Occipital lobe (tissue), 2 donors: ENCODE results near the gene HEATR5A. TPM values are rescaled to one million over a fixed set of nuclear protein-coding genes. Genes with fewer than 3 reads are reported as not detected.

Experiments used
- DNase-seq: peaks from one replicate; lab custom pipeline; 2025; lab: John Stamatoyannopoulos, UW
- total RNA-seq: library from RNA; depleted of rRNA; stranded (reverse); fragments of >200 nt; gene quantifications from one replicate; pipeline ENCODE4 v1.2.3, GENCODE V29; 2014

HEATR5A gene
- total RNA-seq, 1 donor from 2014 or later, result 32.3 TPM

DNA sequence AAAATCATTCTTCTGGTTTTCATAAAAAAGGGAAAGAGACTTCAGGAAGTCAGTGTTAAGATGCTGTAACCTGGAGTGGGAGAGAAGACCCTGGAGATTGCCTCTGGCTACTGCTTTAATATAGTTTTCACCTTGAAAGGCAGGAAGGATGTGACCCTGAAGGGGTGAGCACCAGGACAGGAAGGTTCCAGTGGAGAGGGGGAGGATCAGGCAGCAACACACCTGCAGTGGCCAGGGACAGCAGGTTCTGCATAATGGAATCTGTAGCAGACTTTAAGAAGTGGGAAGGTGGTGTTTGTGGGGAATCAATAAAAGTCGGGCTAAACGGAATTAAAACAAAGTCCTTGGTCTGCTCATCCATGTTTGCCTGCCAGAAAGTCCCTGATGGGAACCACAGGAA lies 6.3 kb upstream of the HEATR5A start:
- DNase-seq, result no peak

DNA sequence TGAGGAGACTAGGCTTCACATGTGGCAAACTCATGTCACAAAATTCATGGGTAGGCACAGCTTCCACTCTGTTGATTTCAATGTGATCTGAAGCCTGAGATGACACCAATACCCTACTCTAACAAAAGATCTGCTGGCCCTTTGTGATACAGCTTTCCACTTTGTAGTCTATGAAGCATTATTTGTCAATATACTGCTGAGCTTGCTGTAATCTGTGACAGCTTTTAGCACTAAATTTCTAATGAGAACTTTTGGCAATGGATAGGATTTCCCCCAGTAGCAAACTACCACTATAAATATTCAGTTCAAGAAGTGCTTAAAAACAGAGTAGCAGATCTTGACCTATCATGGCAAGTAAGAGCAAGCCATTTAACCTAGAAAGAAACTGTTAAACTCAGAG lies 5.6 kb upstream of the HEATR5A start:
- DNase-seq, result no peak

DNA sequence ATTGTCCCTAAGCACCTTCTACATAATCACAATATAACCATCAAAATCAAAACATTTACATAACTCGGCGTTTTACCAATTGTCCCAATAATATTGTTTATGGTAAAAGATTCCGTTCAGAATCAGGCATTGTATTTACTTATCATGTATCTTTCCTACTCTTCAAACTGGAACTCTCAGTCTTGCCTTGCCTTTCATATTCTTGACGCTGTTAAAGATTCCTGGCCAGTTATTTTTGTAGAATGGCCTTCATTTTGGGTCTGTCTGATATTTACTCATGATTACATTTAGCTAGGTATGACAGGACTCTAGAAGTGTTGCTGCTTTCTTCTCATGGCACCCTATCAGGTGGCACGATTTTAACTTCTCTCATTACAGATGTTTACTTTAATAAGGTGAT lies 850 bp upstream of the HEATR5A start:
- no peak for DNase-seq

DNA sequence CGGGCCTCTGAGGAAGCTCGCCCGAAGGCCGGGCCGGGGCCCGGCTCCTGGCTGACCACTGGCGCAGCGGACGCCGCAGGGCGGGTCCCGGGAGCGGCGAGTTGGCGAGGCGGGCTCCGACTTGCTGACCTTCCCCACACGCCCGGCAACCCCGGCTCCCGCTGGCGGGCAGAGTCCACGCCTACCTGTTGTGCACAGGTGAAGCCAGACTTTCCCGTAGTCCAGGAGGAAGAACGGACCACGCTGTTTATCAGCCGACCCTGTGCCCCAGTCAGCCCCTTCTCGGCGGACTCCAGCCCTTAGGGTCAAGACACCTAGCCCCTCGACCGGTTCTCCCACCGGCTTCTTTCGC lies 407 bp downstream of the HEATR5A start:
- DNase-seq, result peak; percentile 32

DNA sequence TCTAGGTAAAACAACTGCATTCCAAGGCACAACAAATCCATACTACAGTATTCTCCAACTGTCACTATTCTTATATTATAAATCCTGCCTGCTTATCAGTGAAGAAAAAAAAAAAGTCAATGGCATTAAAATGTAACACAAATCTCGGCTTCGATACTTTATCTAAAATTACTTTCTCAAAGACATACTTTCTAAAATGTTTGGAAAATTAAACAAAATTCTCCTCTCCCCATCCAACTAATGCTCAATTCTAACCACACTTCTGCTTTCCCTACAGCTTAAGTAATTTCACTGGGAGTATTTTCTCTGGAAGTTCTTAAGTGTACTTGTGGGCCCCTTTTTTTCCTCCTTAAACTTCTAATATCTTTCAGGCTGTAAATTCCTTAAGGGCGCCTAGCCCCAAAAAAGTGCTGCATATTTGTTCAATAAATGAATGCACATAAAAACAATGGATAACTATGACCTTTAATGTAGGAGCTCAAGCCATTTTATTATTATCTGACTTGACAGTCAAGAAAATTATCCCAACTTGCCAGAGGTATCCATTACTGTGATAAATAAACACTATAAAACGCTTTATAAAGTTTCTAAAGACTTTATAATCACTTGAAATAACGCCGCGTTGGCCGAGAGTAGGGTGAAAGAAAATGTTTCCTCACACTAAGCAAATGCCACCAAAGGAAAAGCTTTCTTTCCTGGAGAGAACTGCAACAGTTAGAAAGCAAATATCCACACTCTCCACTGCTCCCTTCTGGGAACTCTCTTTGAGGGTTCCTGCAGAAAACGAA lies 977 bp downstream of the HEATR5A start:
- no peak for DNase-seq

DNA sequence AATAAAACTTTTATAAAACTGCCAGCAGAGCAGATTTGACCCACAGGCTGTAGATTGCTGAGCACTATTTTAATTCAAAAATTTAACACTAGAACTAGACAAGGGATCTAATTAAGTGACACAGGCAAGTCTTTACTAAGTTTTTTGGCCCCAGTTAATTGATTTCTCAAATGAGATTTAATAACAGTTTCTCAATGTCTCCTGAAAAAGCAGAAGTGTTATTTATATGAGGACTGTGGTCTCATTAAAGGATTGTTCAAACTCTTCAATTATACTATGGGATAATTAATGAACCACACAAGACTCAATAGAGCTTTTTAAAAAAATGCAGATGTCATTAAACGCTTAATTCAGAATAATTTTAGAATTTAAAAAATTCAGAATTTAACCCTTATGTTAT lies 1.9 kb downstream of the HEATR5A start:
- no peak for DNase-seq

DNA sequence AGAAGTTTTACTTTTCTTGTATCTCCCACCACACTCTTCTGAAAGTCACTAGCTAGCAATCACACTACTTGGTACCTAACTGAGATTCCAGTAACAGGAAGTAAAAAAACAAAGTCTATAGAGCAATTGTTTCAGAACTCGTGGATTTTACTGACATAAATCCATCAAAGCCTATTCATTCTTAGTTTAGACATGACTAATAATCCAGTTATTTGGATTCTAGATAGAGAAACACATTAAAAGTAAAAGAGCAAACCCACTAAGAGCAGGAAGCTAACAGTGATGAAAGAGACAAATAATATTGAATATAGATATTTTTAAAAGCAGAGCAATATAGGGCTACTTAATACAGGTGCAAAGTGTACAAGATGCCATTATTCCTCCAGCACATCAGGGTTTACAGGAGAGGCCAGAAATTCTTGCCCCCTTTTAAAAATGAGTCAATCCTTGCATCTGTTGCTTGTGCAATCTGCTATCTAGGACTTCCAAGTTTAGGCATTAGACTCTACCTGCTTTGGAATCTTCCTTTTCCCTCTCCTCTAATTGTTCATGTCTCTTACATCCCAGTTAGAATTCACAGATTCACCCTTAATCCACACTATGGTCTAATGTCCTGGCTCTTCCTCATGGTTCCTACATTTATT lies 6.0 kb downstream of the HEATR5A start:
- no peak for DNase-seq

DNA sequence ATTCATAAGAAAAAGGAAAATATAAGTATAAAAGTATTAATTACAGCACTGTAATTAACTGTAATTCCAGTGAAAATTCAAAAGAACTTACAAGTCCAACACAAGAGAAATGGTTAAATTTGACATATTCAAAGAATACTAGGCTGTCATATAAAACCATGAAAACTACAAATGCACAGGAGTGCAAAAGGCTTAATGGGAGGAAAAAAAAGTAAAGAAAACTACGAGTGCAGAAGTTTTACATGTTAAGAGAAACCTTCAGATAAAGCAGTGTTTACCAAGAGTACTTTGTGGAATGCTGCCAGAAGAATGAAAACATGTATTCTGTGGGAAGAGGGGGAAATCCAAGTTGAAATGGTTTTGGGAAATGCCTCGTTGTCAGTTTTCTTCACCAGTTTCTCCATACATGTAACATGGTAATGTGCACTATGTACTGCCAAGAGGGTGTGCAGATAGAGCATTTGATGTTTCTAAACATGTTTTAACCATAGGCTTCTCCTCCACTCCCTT lies 9.1 kb downstream of the HEATR5A start:
- DNase-seq, result no peak

DNA sequence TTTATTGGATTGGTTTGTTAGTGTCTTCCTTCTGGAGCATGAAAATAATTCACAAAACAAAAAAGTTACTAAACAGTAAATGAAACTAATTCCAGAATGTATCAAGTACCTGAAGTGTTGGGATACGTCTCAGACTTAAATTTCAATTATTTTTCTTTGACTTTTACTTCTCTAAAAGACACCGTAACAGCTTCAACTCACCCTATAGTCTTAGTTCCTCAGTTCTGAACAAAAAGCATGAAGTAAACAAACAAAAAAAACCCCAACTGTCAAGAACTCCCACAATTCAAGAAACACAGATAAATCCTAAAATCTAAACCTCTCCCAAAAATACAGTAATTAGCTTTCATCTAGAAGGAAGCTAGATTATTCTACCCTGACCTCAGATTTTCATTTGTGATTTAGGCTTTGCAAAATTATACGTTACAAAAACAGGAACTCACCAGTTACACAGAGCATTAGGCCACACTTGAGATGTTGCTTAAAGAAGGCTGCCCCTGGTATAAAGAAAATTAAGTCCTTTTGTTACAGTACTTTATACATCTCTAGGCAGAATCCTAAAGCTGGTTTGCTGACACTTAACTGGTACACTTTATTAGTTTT lies 10.2 kb downstream of the HEATR5A start:
- DNase-seq, result no peak

DNA sequence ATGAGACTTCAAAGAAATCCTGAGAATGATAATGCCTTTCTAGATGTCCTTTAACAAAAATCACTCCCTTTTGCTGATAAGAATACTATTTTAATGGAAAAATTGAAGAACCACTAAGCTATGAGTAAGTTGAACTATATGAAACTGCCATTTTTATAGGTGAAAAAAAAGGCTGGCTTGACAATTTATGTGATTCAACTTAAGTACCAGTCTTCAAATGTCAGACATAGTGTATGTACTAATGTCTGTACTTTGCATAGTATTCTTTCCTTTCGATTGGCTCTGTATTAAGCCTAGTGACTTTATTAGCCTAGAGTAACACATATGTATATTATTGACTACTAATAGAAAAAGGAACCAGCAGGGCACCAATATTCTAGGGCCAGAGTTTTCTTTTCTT lies 11.9 kb downstream of the HEATR5A start:
- no peak for DNase-seq

DNA sequence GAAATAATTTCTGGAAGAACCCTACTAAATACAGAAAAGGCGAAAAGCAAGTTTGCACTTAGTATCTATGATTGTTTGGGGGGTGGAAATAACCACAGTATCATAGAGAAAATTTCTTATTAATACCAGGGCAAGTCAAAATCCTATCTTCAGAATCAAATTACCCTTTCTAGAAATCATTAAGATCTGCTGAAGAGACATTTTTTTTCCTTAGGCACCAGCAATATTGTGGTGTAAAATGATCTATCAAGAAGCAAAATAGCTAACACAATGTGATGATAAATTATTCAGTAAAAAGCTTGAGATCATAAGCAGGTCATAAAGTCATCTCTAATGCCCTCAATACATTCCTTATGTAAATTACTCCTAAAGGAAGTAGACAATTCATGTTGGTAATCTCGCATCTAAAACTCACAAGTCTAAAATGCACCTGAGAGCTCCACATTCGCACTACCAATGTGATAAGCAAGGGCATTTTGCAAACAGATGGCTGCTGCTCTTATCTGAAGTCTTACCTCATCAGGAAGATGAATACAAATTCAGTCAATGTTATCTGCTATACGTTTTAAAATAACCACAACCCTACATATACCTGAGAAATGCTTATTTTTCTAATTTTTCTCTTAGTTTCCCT lies 14.6 kb downstream of the HEATR5A start:
- no peak for DNase-seq

DNA sequence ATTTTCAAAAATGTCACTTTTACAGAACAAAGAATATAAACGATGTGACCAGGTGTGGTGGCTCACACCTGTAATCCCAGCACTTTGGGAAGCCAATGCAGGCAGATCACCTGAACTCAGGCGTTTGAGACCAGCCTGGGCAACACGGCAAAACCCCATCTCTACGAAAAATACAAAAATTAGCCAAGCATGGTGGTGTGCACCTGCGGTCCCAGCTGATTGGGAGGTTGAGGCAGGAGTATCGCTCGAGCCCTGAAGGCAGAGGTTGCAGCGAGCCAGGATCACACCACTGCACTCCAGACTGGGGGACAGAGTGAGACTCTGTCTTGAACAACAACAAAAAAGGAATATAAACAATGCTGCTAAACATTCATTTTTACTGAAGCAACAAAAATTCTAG lies 15.2 kb downstream of the HEATR5A start:
- DNase-seq, result no peak

DNA sequence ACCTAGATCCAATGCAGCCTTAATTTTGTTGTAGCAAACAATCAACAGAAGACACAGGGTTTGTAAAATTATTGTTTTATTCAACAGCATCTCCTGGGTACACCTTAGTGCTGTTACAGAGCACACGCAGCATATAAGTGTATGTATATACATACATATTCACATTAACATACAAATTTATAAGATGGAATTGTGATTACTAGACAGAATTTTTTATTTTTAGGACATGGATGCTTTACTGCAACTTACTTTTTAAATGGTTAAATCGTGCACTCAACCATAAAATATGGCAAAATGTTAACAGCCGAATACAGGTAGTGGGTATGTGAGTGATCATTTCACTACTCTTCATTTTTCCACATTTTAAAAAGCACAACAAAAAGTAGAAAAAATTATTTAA lies 16.6 kb downstream of the HEATR5A start:
- no peak for DNase-seq

DNA sequence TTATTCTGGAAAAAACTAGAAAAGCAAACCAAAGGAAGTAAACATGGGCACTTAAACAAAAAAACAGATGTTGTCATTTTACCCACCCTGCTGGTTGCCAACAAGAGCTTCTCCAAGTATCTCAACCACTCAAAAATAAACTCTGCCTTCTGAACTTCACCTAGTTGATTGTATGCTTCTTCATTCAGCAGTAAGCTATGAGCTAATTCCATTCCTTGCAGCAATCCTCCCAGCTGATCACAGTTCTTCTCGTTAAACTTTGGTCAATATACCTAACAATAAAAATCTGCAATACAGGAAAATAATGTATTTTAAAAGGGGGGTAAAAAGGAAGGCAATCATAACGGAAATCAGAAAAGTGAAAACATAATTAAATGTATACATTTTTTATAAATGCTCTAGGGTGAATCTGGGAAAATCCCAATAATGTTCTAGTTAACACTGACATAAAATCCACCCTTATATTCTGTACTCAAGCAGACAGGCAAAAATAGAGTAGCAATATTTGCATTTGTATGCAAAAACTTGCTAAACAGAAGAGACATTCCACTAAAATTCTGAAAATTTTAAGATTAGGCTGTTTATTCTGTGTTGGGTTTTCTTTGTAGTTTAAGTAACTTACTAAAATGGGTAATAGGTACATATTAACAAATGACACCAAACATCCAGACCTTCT lies 17.4 kb downstream of the HEATR5A start:
- no peak for DNase-seq

DNA sequence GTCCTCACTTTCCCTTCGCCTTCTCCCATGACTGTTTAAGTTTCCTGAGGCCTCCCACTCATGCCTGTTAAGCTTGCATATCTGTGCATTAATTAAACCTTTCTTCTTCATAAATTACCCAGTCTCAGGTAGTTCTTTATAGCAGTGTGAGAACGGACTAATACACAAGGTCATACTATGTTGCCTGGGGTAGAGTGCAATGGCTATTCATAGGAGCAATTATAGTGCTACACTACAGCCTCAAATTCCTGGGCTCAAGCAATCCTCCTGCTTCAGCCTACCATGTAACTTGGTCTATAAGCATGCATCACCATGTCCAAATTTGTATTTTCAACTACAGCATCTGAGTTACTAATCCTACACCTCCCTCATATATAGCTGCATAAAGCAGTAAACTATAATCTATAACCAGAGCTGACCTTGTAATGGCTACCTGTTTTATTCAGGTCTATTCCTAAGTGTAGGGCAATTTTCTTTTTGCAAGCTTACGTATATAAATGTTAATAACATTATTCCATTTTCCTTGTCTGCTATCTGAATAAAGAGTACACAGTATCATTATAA lies 18.9 kb downstream of the HEATR5A start:
- no peak for DNase-seq

DNA sequence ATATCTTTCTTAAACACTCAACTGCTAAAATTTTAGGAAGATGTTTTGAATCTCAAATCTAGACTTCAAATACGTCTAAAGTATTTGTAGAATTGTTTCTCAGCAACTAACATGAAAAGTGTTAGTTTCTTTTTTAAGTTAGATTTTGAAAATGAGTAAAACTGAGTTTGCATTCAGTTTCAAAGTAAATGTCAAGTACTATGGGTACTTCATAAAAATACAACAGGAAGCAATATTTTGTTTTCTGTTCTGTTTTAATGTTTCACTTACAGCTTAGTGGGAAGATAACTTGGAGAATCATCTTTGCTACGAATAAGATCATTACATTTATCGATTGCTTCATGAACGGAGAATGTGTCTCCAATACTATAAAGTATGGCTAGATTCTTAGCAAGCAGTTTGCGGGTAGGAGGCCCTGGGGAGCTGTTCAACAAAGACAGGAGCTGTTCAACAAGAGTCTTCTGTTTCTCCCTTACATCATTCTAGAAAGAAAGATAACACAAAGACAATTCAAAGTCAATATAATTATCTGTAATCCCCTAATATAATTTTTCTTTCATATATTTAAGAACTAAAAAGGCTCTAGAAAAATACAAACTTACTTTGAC lies 20.2 kb downstream of the HEATR5A start:
- DNase-seq, result no peak

DNA sequence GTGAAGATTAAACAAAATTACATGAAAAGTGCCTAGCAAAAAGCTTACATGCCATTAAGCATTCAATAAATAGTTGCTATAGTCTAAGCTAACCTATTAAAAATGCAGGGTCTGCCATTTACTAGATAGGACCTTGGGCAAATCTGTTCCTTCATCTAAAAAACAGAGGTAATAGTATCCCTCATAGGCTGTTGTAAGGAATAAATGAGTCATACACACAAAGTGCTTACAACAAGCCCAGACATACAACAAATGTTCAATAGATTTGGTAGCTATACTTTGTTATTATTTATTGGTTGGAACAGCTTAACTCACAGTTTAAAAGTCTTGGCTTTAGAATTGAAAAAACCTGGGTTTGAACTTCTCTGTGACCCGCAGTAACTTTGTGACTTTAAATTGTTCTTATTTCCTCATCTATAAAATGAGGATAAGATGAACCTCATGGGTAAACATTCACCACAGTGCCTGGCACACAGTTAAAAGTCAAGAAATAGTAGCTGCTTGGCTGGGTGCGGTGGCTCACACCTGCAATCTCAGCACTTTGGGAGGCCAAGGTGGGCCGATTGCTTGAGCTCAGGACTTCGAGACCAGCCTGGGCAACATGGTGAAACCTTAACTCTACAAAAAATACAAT lies 24.7 kb downstream of the HEATR5A start:
- no peak for DNase-seq

DNA sequence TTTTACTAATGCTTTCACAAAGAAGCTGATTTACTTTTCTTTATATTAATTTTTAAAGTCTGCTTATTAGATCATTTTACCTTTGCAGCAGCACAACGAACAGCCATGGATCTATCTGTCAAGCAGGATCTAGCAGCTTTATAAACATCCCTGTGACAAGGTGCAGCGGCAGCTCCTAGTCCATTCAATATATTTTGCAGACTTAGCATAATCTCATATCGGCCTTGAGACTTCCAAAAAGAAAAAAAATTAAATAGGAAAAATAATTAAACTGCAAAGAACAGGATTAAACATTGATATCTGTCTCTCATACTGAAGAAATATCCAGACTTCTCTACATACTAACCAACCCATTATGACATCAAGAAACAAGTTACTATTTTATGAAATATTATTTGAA lies 25.2 kb downstream of the HEATR5A start:
- no peak for DNase-seq

DNA sequence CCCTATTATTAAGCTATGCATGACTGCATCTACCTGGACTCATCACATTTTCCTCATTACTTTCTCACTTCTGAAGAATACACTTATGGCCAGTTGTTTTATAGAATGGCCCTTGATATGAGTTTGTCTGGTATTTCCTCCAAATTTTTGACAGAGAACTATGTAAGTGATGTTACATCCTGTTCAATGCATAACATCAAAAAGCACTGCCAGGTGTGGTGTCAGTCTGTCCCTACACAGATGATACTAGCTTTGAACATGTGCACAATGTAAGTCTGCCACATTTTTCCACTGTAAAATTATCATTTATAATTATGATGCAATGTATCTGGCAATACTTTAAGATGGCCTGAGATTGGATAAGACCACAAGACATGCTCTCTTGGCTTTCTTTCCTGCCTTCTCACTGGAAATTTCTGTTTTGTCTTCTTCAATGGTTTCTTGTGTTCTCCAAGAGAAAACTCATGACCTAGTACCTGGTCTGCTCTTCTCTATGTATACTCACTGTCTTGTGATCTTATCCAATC lies 28.3 kb downstream of the HEATR5A start:
- no peak for DNase-seq

DNA sequence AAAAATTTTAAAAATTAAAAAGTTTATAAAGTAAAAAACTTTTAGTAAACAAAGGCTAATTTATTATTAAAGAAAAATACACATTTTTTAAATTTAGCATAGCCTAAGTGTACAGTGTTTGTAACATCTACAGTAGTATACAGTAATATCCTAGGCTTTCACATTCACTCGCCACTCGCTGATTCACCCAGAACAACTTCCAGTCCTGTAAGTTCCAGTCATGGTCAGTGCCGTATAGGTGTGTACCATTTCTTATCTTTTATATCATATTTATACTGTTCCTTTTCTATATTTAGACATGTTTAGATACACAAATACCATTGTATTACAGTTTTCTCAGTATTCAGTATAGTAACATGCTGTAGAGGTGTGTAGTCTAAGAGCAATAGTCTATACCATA lies 28.9 kb downstream of the HEATR5A start:
- no peak for DNase-seq
